HG03066 (cell line): ENCODE data around the gene CA10.

Experiments
- ATAC-seq: cut with Tn5 transposase; IDR thresholded peaks from one replicate; pipeline ENCODE4 v1.9.1; 2021; ENCODE audit warnings: low read depth; ENCODE audit not compliant: unreplicated experiment

Gene CA10

GRCh38 chr17:51618476-51618875 lies 540.0 kb downstream of the CA10 start:
- ATAC-seq = no peak

- no peak for ATAC-seq
Measured at GRCh38 chr17:51617986-51618385, 540.5 kb downstream of the CA10 start.

- ATAC-seq = no peak
Measured at GRCh38 chr17:51613255-51613654, 545.3 kb downstream of the CA10 start.

GRCh38 chr17:51612692-51613091 lies 545.8 kb downstream of the CA10 start:
- no peak for ATAC-seq

DNA sequence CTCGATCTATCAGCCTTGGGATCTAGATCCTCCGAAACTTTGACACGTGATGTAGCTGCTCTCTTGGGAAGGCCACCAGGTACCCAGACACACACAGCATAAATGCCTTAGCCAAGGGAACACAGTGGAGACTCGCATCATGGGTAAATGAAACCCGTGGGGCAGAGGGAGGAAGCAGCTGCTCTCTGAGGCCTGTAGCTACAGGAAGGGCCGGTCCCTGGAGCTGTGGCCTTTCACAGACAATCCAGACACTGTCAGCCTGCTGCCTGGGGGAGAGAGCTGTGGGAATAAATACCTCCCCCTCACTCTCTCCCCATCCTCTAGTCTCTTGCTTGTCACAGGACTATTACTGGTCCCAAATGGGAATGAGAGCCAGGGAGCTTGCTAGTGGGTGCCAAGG lies 546.9 kb downstream of the CA10 start:
- no peak for ATAC-seq

DNA sequence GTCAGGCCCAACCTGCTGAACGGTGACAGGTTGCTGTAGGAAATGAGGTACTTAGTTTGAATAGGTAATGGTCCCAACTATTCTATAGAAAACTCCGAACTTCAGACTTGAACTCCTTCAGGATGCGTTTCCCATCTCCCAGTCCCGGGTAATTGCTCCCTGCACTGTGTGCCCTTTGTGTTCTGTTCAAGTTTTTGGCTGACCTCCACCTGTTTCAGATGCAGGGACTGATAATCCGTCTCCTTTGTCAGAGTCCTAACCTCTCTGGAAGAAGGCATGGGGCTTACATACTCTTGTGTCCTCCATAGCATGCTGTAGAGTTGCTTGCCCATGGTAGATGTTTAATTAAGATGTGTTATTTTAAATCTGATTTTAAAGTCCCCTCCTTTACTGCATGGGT lies 547.7 kb downstream of the CA10 start:
- no peak for ATAC-seq

DNA sequence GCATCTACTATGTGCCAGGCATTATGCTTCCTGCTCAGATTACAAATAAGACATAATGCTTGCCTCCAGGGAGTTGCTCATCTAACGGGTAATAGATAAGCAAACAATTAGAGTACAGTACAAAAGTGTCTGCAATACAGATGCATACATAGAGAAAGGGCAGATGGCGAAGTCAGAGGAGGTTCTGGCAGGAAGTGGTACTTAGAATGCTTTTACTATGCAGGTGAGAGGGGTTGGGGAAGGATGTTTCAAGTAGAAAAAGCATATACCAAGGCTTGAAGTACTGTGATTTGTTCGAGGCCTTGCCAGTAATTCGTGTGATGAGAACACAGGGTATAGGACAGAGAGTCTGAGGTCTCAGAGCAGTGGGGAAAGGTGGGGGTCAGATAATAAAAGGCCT lies 548.4 kb downstream of the CA10 start:
- ATAC-seq = no peak

DNA sequence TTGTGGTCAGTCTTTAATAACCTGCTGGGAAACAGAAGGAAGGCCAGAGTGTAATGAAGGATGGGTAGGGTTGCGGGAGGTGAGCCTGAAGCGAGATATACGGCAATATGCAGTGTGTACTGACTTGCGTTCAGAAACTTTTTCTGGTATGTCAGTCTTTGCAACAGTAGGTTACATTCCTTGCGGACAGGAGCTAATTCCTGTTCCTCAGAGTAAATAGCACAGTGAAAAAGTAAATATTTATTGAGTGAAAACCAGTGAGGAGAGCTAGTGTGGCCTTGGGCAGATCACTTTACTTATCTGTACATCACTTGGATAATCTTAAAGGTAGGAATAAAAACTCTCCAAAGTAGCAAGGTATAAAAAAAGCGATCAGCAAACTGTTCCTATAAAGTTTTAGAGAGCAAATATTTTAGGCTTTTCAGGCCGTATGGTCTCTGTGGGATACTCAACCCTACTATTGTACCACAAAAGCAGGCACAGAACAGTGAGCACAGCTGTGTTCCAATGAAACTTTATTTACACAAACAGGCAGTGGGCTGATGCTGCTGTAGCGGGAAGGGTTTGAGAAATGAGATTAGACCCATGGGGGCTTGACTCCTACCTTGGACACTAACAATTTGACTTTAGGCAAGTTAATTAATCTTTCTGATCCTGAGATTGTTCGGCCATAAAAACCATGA lies 550.1 kb downstream of the CA10 start:
- no peak for ATAC-seq

- no peak for ATAC-seq
Measured at GRCh38 chr17:51607512-51607911, 551.0 kb downstream of the CA10 start.

DNA sequence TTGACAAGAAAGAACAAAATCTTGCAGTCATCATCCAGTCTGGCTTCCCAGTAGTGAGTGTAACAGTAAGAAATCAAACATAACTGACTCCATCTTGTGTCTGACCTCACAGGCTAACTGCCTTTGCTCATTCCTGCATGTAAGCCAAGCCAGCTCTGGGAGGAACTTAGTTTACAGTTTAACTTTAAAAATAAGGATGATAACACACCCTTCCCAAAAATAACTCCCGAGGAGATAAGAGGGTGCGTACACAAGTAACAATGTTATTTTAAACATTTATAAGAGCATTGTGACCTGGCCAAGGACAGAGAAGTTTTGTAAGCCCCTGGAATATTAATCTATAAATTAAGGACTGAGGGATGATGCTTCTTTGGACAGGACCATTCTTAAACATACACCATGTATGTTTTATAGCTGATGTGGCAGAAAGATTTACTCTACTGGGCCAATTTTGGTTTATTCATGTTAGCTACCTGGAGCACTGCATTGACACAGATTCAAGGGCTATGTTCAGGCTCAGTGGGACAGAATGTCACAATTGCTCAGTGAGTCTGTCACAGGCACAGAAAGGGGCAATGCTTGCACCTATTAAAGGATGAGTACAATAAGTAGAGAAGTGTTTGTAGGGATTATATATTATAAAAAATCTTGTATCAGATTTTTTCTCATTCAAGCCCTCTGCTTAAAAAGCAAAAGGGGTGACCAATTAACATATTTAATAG lies 554.1 kb downstream of the CA10 start:
- no peak for ATAC-seq

DNA sequence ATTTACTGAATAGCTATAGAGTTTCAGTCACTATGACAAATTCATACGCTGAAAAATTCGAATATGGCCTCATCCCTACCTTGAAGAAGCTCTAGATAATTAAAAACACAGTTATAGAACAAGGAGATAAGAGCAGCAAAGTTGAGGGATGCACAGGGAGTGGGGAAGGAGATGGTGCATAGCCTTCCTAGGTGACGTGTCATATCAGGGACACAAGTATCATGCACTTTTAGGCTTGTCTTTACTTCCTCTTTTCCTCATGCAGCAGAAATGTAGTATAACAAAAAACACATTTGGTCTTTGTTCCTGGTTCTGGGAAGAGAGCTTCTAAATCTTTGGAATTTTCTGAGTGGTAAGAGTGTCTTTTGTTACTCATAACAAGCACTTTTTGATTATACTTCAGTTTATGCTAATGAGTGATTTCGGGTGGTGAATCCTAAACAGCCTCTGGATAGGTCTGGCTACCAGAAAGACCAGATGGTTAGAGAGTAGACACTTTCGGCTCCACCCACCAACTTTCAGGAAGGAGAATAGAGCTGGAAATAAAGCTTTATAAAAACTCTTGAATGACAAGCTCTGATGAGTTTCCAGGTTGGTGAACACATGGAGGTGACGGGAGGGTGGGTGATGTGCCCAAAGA lies 556.8 kb downstream of the CA10 start:
- no peak for ATAC-seq

- ATAC-seq = no peak
Measured at GRCh38 chr17:51598824-51599223, 559.7 kb downstream of the CA10 start.

GRCh38 chr17:51597345-51597744 lies 561.2 kb downstream of the CA10 start:
- ATAC-seq = no peak

GRCh38 chr17:51595826-51596398 lies 562.6 kb downstream of the CA10 start:
- ATAC-seq = no peak

GRCh38 chr17:51590071-51590656 lies 568.4 kb downstream of the CA10 start:
- ATAC-seq = no peak

DNA sequence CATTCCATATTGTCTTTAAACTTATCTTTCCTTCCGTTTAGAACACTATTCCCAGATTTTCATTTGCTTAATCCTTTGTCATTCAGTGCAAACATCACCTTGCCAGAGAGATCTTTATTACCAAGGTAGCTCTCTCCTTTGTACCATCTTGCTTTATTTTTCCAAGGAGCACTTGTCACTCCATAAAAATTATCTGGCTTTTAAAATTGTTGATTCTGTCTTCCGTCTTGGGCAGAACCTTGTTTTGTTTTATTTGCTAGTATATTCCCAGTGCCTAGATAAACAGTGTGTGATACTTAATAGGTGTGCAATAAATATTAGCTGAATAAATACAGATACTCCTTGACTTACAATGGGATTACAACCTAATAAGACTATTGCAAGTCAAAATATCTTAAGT lies 570.5 kb downstream of the CA10 start:
- ATAC-seq = no peak

GRCh38 chr17:51587516-51587915 lies 571.0 kb downstream of the CA10 start:
- ATAC-seq = no peak

DNA sequence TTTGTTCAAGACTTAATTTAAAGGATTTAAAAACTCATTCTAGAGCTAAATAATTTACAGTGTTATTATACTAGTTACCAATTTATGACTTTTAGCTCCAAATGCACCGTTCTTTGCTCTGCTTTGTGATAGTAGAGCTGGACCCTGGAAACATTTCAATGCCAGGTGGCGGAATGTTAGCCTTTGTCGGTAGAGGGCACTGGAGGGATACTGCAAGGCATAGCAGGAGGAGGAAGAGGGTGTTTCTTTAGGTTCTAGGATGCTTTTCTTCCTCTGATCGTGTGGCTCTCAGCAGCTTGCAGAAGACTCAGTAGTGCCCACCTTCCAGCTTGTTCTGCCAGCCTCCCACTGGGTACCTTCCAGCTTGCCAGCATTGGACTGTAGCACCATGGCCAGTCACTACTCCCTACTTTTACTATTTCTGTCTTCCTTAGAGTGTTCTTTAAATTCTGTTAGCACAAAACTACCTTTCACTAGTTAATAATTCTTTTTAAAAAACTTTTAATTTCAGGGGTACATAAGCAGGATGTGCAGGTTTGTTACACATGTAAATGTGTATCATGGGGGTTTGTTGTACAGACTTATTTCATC lies 572.9 kb downstream of the CA10 start:
- ATAC-seq = no peak

GRCh38 chr17:51580869-51581268 lies 577.6 kb downstream of the CA10 start:
- ATAC-seq = no peak
